ENCODE measurements around the gene RBM19.

Gene RBM19

GRCh38 chr12:113783811-113784210, 182.3 kb downstream of the RBM19 start:
- no peak for DNase-seq (ENCODE audit: low read depth in 3 of 3, low spot score in 1 of 3)

DNA sequence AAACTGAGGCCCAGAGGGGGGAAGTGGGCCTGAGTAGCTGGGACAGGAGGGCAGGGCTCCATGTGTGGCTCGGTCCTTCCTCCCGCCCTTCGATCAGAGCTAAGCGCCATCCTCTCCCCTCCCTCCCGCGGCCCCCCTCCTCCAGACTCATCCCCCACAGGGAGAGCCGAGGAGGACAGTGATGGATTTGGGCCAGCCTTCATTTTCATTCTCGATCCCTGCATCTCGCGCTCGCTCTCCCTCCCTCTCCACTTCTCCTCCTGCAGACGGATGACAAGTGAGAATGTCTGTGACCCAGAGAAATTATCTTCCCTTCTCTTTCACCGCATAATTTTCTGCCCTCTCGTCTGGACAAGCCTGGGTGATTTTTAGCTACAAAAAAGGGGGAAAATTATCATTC, 183.3 kb downstream of the RBM19 start:
- no peak for DNase-seq (ENCODE audit: low read depth in 3 of 3, low spot score in 1 of 3)

DNA sequence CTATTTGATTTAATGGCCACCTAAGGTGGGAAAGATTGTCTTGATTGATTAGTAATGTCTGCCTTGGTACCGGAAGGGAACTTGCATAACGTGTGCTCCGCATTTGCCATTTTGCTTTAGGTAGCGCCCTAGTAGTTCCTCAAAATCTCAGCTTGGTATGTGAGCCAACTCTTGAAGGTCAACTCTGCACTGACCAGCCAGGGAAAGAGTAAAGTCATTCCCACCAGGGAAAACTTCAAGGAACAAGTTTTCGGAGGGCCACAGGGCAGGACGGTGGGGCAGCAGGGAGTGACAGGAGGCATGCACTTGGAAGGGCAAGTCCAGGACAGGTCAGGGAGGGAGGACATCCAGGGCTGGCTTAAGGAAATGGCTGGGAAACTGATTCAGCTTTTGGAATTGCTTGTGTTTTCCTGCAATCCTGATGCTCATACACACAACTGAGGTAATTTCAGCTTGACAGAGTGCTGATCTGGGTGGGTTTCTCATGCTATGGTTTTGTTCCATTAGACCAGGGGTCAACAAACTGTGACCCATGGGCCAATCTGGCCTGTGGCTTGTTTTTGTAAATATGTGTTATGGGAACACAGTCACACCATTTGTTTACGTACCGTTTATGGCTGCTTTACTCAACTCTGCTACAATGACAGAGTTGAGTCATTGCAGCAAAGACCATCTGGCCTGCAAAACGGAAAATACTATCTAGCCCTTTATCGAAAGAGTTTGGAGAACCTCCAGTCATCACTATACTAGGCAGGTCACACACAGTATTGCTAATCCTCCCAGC, 184.5 kb downstream of the RBM19 start:
- DNase-seq (ENCODE audit: low read depth in 3 of 3, low spot score in 1 of 3): no peak

DNA sequence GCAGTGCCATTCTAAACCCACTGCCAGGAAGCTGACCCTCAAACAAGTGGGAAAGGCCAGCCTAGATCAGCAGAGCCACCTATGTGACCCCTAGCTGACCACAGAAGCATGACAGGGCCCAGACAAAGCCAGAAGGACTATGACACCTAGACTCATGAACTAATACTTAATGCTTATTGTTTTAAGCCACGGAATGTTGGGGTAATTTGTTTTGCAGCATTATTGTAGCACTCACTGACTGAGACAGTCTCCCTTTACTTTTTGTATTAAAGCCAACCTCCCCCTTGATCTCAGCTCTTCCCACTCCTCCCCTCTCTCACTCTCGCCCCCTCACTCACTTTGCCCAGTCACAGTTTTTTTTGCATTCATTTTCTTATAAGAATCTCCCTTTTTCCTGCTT, 186.4 kb downstream of the RBM19 start:
- no peak for DNase-seq (ENCODE audit: low read depth in 3 of 3, low spot score in 1 of 3)

DNA sequence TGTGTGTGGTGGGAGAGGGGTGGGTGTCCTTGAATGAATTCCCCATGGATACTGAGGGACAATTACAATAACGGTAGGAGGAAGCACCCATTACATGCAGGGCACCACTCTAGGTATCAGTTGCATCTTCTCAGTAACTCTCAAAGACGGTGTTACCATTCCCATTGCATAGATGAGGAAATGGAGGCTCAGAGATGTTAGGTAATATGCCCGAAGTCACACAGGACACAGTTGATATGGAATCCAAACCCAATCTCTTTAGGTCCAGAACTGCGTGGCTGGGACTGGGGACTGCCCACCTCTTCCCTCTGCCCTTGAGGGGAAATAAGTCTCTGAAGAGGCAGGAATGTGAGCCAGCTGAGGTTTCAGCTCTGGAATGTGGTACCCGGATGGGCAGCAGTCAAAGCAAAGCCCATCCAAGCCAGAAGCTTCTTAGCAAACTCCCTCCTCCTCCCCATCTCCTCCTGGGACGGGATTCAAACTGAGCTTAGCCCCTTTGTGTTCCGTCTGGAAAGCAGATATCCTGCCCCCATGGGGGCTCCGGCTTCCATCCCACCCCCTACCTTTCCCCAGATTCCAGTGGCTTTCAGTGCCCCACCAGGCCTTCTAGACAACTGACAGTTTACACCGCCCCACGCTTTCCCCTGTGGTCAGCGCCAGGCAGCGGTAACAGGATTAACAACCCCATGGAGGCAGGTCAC, 187.5 kb downstream of the RBM19 start:
- DNase-seq (ENCODE audit: low read depth in 3 of 3, low spot score in 1 of 3): no peak

DNA sequence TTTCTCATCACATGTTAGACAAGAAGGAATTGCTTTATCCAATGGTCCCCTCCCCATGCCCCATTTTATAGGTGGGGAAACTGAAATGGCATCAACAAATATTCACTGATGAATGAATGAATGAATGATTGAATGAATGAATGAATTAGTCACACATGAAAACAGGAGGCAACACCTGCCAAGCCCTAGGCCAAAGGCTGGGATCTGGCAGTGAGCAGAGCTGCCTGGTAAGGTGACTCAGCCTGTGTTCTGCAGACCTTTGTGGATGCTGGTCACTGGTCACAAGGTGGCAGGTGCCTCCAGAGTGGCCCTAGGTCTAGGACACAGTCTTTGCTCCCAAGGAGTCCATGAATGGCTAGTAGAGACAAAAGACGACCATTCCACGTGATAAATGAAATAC, 188.4 kb downstream of the RBM19 start:
- DNase-seq (ENCODE audit: low read depth in 3 of 3, low spot score in 1 of 3): no peak

DNA sequence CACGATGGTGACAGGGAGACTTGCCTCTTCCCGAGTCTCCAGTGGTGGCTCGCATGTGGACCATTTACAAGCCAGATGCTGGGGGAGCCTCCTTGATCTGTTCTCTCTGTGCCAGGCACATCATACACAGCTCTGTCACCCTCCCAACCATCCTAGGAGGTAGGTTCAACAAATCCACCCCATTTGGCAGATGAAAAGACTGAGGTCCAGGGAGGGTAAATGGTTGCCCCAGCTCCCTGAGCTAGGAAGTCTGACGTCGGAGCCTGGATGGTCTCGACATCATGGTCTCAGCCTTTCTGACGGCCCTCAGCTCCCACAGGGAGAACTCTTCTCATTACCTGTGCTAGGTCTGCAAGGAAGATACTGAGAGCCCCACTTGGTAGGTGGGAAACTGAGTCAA, 189.6 kb downstream of the RBM19 start:
- DNase-seq (ENCODE audit: low read depth in 3 of 3, low spot score in 1 of 3): no peak

- DNase-seq (ENCODE audit: low read depth in 3 of 3, low spot score in 1 of 3): no peak
These were observed 191.6 kb downstream of the RBM19 start for GRCh38 chr12:113774526-113774925.

DNA sequence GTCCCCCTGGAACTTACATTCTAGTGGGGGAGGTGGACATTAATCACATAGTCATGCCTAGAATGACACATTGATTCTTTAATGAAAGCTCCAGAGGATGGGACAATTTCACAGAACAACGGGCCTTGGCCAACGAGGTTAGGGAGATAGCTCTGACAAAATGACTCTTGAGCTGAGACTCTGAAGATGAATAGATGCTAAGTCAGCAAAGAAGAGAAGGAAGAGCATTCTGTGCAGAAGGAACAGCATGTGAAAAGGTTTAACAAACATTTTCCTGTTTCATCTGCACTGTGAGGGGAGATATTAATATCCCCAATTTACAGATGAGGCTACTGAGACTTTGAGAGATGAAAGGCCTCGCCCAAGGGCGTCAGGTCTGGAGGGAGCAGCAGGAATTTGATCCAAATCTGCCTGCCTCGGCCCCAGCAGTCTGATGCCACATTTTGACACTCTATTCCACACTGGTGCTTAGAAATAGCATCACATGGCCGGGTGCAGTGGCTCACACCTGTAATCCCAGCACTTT, 193.6 kb downstream of the RBM19 start:
- DNase-seq (ENCODE audit: low read depth in 3 of 3, low spot score in 1 of 3): no peak

GRCh38 chr12:113770389-113770865, 195.7 kb downstream of the RBM19 start:
- DNase-seq (ENCODE audit: low read depth in 3 of 3, low spot score in 1 of 3): no peak

DNA sequence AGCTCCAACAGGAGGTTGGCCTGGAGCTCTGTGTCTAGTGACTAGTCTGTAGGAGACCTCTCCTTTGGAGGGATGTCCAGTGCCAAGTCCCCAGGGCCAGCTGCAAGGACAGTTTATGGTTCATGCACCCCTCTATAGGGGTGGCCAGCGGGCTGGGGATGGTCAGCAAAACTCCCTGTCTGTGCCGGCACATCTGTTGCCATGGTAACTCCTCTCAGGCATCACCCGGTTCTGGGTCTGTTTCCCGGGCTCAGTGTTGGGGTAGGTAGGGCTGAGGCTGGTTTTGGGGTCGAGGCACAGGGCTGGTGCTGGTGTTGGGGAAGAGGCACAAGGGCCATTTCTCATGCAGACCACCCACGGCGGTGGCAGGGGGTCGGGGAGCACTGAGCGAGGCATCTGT, 196.8 kb downstream of the RBM19 start:
- no peak for DNase-seq (ENCODE audit: low read depth in 3 of 3, low spot score in 1 of 3)

DNA sequence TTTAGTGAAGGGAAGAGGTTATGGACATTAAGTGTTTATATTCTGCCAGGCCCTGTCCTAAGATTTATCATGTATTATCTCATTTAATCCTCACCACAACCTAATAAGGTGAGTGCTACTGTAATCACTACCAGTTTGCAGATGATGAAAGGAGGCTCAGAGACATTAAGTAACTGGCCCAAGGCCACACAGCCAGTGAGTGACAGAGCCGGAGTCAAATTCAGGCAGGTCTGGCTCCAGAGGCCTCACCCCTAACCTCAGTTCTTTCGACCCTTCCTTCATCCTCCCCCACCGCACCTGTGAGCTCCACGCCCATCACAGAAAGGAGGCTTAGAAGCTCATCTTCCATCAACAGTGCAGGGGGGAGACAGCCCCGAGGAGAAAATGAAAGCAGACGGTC, 197.3 kb downstream of the RBM19 start:
- no peak for DNase-seq (ENCODE audit: low read depth in 3 of 3, low spot score in 1 of 3)

DNA sequence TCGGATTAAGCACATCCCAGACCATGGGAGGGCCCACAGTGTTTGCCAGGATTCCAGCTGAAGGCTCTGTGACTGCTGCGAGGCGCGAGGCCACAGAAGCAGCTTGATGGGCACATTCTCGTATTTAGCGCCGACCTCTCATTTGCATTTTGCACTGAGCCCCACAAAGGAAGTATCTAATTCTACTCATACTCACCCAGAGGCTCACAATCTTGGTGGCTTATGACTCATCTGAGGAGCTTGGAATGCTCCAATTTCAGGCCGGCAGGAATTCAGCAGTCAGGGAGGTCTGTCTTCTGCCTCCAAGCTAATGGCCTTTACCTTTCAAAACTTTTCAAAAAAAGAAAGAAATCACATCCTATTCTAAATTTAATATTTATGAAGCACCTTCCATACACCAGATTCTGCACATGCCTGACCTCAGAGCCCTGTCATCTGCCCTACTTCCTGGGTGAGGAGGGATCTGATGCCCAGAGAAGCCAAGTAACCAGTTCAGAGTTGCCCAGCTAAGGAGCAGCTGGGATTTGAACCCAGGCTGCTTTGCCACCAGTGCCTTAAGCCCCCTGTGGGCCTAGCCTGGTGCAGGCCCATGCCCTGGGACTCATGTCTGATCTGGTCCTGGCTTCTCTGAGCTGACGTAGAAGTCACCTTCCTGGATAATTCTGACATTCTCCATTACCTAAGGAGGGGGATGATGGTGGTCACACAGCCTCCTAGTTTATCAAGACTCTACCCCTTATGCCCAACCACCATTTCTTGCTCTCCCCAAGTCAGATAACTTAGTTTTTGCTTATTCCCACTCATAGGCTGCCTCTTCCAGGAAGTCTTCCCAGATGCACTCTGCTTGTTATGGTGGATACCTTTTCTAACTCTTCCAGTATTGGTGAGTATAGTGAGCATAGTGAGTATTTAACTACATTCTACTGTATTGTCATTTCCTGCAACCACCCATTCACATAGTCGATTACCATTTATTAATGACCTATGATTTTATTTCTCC, 198.9 kb downstream of the RBM19 start:
- DNase-seq (ENCODE audit: low read depth in 3 of 3, low spot score in 1 of 3): no peak

All from stimulated activated CD4-positive, alpha-beta T cell treated with anti-CD3 and anti-CD28 coated beads, TNF-alpha, amount 100 ng/mL, for 1 hour (primary cell).